ENCODE measurements around the gene RFPL4A.
"Not testable (repeated sequence)": the region's sequence is repeated elsewhere in the genome, so short reads cannot be mapped to it uniquely, and the experiment has no call there.

RFPL4A gene

DNA sequence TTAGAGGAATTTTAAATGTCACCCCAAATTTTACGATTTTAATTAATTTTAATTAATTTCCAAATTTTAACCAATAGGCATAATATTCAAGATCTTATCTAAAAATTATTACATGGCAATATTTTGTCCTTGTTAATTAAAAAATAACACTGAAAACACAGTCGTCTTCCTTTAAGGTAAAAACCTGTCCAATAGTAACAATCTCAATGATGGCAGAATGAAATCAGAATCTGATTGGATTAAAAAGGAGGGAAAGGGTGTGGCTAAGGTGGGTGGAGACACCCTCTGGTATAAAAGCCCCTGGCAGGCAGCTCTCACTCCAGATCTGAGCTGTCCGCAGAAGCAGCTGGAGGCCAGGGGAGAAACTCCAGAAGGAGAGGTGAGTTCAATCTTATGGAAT, at the start of gene RFPL4A:
Gene RFPL4A (plus strand): TSS at position 301 of the 400 bp plus-strand sequence. CDS start 2,704 bp downstream, outside the sequence.
- in situ Hi-C loops (cut with MboI; ENCODE audit: low sequenced_read_pairs): not testable (repeated sequence)

DNA sequence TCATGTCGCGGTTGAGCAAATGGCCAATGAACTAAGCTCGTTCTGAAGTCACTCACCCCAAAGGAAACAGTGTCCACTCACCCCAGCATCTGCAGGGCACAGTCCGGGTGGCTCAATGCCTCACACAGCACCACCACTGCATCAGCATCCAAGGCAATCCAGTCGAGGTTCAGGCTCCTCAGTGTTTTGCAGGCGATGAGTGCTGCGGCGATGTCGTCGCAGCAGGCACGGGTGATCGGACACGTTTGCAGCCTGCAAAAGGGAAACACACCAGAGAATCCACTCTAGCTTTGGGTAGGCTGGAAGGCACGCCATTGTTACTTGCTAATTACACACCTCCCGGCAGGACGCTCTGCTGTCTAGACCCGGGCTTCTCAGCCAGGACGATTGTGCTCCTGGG, 47.2 kb upstream of the RFPL4A start:
- in situ Hi-C loops (cut with MboI; ENCODE audit: low sequenced_read_pairs): no loop called here

DNA sequence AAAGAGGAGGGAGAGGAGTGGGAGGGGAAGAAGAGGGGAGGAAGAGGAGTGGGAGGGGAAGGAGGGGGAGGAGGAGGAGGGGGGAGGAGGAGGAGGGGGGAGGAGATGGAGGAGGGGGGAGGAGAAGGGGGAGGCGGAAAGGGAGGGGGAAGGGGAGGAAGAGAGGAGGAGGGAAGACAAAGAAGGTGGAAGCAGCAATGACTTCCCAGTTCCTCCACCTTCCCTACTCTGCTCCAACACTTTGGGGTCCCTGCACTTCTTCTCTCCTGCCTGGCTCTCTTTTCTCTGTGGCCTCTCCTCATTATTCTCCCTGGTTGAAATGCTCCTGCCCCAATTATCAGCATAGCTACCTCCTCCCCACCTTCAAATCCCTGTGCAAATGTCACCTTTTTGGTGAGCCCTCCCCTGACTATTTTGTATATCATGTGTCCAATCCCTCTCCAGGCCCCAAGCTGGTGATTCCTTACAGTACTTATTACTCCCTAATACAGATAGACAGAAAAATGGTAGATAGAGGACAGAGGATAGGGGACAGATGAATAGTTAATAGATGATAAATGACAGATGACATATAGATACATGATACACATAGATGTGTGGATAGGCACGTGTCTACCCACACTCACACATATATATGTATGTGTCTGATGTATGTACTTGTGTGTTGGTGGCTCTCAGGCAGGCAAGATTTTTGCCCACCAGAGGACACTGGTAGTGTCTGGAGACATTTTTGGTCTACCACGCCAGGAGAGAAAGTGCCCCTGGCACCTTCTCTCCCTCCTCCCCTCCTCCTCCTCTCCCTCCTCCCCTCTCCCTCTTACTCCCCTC, 45.9 kb upstream of the RFPL4A start:
- in situ Hi-C loops (cut with MboI; ENCODE audit: low sequenced_read_pairs): no loop called here

DNA sequence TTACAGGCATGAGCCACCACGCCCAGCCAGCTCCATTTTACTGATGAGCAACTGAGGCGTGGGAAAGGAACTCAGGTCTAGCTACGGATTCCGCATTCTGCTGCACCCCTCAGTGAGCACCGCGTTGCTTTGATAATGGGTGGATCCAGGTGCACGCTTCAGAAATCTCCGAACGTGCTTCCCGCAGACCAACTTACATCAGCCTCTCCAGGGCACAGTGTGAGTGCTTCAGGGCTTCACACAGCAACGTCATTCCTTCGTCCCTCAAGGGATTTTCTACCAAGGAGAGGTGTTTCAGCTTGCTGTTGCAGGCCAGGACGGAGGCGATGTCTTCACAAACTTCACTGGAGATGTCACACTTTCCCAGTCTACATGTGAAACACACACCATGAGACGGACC, 42.4 kb upstream of the RFPL4A start:
- in situ Hi-C loops (cut with MboI; ENCODE audit: low sequenced_read_pairs): no loop called here

DNA sequence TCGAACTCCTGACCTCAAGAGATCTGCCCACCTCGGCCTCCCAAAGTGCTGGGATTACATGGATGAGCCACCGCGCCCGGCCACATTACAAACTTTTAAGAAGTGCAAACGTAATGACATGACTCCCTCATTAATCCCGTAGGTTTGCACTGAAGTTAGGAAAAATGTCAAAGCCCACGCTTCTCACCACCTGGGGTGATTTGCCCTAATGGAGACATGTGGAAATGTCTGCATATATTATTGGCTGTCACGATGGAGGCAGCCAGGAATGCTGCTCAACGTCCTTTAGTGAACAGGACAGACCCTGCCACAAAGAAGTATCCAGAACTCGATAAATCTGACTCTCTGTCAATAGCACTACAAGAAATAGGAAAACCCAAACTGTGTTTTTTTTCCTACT, 41.6 kb upstream of the RFPL4A start:
- in situ Hi-C loops (cut with MboI; ENCODE audit: low sequenced_read_pairs): no loop called here

DNA sequence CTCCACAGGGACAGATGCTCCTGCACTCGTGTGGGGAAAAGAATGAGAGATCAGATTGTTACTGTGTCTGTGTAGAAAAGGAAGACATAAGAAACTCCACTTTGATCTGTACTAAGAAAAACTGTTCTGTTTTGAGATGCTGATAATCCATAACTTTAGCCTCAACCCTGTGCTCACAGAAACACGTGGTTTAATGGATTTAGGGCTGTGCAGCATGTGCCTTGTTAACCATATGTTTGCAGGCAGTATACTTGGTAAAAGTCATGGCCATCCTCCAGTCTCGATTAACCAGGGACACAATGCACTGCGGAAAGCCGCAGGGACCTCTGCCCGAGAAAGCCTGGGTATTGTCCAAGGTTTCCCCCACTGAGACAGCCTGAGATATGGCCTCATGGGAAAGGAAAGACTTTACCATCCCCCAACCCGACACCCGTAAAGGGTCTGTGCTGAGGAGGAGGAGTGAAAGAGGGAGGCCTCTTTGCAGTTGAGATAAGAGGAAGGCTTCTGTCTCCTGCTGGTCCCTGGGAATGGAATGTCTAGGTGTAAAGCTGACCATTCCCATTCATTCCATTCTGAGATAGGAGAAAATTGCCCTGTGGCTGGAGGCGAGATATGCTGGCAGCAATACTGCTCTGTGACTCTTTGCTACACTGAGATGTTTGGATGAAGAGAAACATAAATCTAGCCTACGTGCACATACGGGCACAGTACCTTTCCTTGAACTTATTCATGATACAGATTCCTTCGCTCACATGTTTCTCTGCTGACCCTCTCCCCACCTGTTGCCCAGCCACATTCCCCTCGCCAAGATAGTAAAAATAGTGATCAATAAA, 40.8 kb upstream of the RFPL4A start:
- in situ Hi-C loops (cut with MboI; ENCODE audit: low sequenced_read_pairs): not testable (repeated sequence)

DNA sequence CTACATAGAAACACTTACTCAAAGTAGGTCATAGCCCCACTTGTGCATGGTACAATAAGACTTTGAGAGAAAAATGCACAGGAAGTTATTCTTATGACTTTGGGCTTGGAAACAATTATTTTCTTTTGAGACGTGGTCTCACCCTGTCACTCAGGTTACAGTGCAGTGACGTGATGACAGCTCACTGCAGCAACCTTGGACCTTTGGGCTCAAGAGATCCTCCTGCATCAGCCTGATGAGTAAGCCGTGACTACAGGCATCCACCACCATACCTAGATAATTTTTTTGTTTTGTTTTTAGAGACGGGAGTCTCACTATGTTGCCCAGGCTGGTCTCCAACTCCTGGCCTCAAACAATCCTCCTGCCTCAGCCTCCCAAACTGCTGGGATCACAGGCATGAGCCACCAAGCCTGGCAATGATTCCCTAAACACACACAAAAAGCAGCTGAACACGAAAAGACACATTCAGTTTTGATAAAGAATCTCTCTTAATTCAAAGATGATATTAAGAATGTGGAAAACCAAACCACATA, 38.6 kb upstream of the RFPL4A start:
- in situ Hi-C loops (cut with MboI; ENCODE audit: low sequenced_read_pairs): no loop called here

DNA sequence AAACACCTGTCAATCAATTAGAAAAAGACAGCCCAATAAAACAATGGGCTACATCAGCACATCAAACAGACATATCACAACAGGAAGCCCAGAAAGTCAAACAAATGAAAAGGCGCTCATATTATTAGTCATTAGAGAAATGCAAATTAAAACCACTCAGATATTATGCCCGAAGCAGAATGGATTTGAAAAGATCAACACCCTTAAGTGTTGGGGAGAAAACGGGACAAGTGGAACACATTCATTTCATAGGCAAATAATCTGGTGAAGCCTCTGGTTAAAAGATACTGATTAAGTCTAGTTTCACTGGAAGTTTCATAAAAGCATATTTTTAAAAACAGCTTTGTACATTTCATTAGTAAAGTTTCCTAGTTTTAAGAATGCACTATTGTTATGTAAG, 38.1 kb upstream of the RFPL4A start:
- in situ Hi-C loops (cut with MboI; ENCODE audit: low sequenced_read_pairs): no loop called here

DNA sequence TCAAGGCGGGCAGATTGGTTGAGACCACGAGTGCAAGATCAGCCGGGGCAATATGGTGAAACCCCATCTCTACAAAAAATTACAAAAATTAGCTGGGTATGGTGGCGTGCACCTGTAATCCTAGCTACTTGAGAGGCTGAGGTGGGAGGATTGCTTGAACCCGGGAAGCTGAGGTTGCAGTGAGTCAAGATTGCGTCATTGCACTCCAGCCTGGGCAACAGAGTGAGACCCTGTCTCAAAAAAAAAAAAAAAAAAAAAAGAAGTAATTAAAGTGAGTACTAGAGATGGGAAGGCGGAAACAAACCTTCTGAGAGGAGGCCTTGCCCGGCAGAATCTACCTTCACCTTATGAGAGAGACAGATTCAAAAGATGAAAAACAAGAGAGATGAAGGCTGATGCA, 35.4 kb upstream of the RFPL4A start:
- in situ Hi-C loops (cut with MboI; ENCODE audit: low sequenced_read_pairs): no loop called here

DNA sequence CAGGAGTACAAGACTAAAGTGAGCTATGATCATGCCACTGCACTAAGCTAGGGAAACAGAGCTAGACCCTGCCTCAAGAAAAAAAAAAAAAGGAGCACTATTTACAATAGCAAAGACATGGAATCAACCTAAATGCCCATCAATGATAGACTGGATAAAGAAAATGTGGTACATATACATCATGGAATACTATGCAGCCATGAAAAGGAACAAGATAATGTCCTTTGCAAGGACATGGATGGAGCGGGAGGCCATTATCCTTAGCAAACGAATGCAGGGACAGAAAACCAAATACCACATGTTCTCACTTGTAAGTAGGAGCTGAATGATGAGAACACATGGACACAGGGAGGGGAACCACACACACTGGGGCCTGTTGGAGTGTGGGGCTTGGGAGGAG, 28.5 kb upstream of the RFPL4A start:
- in situ Hi-C loops (cut with MboI; ENCODE audit: low sequenced_read_pairs): not testable (repeated sequence)

DNA sequence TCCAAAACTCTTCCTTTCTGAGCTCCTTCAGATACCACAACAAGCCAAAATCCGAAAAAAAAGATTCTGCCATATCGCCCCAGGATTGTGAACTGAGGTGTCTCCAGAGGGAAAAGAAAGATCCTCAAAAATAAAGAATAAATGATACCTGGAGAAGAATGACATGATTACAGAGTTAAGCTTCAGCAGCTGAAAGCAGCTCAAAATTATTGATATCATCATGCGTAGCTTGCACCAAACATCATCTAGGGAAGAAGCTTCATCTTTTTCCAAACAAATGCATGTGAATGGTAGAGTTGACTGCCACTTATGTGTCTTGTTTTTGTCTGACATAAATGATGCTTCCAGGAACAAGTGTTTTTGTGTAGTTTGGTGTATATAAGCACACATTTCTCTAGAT, 20.6 kb upstream of the RFPL4A start, which contains the start of gene NLRP9:
Gene NLRP9 (minus strand): TSS at position 101 of the 400 bp plus-strand sequence. CDS start 28 bp downstream, at position 73.
- in situ Hi-C loops (cut with MboI; ENCODE audit: low sequenced_read_pairs): no loop called here

DNA sequence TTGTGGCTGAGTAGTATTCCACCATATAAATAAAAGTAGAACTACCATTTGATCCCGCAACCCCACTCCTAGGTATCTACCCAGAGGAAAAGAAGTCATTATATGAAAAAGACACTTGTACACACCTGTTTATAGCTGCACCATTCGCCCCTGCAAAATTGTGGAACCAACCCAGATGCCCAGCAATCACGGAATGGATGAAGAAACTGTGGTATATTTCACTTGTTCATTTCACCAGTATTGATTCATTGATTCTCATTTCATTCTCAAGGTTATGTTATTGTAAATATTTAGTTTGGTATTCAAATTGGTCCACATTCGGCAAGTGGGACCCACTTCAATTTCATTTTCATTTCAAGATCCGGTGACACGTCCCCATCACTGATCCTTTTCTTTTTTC, 8.2 kb upstream of the RFPL4A start:
- in situ Hi-C loops (cut with MboI; ENCODE audit: low sequenced_read_pairs): no loop called here

DNA sequence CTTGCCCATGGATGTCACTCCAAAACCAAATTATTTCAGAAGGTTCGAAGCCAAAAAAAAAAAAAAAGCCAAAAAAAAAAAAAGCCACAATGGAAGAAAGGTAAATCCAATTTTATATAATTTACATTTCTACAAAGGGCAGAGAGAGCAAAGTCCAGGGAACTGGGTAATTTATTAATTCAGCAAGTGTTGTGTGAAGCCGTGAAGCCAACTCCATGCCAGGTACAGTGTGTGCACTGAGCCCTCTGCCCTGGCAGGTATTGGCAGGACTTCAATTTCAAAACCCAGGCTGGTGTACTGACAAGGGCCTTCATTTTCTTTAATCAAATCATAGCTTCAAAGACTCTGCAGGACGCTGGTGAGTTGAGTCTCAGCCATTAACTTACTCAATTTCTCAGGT, 5.5 kb upstream of the RFPL4A start:
- in situ Hi-C loops (cut with MboI; ENCODE audit: low sequenced_read_pairs): no loop called here

DNA sequence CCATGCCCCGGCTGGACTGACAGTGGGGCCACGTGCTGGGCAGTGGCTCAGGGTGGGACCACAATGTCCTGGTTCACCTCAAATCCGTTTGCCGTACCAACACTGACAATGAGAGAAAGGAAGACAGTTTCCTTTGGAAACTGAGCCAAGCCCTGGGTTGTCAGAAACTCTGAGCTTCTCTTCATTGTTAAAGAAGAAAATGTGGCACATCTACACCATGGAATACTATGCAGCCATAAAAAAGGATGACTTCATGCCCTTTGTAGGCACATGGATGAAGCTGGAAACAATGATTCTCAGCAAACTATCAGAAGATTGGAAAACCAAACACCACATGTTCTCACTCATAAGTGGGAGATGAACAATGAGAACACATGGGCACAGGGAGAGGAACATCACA, 2.1 kb upstream of the RFPL4A start:
- in situ Hi-C loops (cut with MboI; ENCODE audit: low sequenced_read_pairs): not testable (repeated sequence)

DNA sequence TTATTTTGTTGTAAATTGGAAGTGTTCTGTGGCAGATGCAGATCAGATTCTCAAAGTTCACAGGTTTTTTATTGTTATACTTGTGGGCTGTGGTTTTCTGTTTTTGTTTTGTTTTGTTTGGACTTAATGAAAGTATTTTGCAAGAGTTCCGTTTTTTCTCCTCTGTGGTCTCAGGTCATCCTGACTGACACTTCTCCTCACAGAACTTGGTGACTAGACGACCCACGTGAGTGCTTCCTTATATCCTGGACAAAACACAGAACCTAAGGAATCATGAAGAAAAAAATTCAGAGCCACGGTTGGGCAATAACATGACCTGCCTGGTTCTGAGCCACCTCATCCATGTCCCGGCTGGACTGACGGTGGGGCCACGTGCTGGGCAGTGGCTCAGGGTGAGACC, 7.6 kb downstream of the RFPL4A start:
- in situ Hi-C loops (cut with MboI; ENCODE audit: low sequenced_read_pairs): no loop called here

DNA sequence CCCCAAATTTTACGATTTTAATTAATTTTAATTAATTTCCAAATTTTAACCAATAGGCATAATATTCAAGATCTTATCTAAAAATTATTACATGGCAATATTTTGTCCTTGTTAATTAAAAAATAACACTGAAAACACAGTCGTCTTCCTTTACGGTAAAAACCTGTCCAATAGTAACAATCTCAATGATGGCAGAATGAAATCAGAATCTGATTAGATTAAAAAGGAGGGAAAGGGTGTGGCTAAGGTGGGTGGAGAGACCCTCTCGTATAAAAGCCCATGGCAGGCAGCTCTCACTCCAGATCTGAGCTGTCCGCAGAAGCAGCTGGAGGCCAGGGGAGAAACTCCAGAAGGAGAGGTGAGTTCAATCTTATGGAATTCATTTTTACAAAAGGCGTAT, 9.9 kb downstream of the RFPL4A start, which contains the start of gene RFPL4AL1:
Gene RFPL4AL1 (plus strand): TSS at position 301 of the 400 bp plus-strand sequence. CDS start 2,687 bp downstream, outside the sequence.
- in situ Hi-C loops (cut with MboI; ENCODE audit: low sequenced_read_pairs): not testable (repeated sequence)

DNA sequence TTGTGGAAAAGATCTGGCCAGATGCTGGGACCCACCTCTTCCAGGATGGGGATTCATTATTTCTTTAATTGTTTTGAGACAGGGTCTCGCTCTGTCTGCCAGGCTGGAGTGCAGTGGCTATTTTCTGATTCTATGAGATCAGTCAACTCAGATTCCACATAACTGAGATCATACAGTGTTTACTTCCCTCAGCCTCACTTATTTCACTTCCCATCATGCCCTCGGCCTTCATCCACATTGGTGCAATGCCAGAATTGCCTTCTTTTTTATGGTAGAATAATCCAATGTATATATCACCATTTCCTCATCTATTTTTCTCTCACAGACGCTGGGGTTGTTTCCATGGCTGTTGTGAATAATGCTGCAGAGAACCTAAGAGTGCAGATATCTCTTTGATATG, 10.7 kb downstream of the RFPL4A start:
- in situ Hi-C loops (cut with MboI; ENCODE audit: low sequenced_read_pairs): not testable (repeated sequence)

DNA sequence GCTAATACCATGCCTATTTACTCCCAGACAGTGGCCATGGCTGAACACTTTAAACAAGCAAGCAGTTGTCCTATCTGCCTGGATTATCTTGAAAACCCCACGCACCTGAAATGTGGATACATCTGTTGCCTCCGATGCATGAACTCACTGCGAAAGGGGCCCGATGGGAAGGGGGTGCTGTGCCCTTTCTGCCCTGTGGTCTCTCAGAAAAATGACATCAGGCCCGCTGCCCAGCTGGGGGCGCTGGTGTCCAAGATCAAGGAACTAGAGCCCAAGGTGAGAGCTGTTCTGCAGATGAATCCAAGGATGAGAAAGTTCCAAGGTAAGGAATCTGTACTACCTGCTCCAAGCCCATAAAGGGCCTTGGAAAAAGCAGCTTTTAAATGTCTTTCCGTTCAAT, 18.6 kb downstream of the RFPL4A start:
- in situ Hi-C loops (cut with MboI; ENCODE audit: low sequenced_read_pairs): no loop called here

DNA sequence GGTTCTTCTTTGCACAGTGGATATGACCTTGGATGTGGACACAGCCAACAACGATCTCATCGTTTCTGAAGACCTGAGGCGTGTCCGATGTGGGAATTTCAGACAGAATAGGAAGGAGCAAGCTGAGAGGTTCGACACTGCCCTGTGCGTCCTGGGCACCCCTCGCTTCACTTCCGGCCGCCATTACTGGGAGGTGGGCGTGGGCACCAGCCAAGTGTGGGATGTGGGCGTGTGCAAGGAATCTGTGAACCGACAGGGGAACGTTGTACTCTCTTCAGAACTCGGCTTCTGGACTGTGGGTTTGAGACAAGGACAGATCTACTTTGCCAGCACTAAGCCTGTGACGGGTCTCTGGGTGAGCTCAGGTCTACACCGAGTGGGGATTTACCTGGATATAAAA, 19.4 kb downstream of the RFPL4A start:
- in situ Hi-C loops (cut with MboI; ENCODE audit: low sequenced_read_pairs): no loop called here

DNA sequence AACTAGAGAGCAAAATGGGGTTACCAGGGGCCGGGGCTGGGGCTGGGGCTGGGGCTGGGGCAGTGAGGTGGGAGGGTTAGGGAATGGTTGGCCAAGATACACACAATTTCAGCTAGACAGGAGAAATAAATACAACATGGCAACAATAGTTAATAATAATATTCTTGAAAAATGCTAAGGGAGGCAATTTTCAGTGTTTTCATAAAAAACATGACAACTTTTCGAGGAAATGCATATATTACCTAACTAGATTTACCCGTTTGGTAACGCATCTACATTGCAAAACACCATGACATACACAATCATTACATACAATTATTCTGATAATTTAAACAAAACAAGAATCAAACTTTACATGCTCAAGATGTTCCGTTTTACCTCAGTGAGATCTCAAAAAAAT, 22.2 kb downstream of the RFPL4A start:
- in situ Hi-C loops (cut with MboI; ENCODE audit: low sequenced_read_pairs): no loop called here

DNA sequence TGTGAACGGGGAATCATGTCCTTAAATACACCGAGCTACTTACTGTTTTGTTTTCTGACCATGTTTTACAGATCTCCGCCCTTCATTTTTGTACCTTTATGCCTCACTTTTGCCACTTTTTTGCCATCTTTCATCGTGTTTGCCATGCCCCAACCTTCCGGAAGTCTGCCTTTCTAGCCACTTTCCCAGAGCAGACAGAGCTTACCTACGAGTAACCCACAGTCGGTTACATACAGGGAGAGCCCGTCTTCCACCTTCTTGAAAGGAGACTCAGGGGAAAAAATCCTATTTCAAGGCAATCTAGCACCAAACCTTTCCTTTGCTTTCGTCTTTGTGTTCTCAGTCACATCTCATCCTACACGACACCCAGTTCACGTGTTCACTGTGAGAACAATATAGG, 36.1 kb downstream of the RFPL4A start:
- in situ Hi-C loops (cut with MboI; ENCODE audit: low sequenced_read_pairs): no loop called here

DNA sequence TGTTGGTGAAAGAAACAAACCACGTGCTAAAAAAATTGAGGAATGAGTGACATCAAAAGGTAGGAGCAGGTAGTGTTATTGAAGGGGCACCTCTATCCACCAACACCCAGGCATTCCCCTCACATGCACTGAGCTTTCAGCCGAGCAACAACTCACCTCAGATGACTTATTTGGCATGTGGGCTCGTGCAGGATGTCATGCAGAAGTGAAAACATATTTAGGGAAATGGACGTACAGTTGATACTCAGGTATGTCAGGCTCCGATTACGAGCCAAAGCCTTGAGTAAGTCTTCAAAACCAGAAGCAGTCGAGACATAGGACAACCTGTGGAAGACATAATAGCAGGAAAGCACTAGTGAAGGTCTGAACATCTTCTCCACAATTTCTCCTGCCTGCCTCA, 42.5 kb downstream of the RFPL4A start:
- in situ Hi-C loops (cut with MboI; ENCODE audit: low sequenced_read_pairs): no loop called here
